Measurements from ENCODE around the gene PDGFD.

The PDGFD gene

DNA sequence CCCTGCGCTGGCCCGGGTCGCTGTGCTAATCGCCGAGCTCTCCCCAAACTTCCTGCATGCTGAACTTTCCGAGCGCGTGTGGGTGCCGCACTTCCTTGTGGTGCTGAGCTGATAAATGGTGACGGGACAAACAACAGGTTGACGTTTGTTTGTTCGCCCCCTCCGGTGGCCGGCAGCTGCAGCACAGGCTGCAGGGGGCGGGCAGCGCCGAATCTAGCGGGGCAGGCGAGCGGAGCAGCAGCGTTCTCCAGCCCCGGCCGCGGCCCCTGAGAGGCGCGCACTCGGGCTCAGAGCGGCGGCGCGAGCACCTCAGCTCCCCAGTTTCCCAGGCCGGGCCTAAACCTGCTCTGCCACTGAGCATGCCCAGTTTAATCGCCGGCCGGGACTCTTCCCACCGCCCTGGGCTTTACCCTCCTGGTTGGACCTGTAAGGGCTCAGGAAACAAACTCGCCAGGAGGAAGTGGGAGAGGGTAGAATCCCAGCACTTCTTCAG lies at the start of gene PDGFD:
TSS of gene PDGFD (minus strand) at position 120 of the 493 bp plus-strand sequence.
- no peak for DNase-seq

DNA sequence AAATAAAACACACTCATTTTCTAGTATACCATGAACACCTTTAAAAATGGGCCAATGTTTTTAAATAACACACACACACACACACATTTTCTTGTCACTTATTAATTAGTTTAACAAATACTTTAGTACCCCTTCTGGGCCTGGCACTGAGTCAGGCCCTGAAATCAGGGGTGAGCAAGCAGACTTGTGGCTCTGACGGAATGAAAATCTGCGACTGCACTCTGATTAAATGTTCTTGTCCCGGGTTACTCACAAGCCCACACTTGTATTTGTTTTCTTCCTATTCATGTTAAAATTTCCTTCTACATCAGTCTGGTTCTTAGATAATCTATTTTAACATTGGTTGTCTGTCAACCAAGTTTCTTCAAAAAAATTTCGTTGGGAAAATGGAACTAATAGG lies 43.0 kb upstream of the PDGFD start:
- DNase-seq = no peak

DNA sequence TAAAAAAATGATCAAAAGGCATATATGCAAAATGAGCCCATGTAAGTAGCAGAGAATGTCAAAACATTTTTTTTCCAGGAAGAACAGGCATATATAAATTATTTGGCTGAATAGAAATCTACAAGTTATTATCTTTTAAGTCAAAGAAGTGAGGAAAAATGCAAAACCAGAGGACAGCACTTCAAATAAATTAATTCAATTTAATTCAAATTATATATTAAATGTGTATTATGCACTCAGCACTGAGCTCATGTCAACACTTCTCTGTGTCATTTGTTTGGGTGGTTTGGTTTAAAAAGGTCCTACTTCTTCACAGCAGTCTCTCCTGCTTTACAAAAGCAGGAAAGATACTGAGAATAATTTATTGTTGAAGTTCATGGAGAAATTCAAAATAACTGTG lies 41.9 kb upstream of the PDGFD start:
- no peak for DNase-seq

DNA sequence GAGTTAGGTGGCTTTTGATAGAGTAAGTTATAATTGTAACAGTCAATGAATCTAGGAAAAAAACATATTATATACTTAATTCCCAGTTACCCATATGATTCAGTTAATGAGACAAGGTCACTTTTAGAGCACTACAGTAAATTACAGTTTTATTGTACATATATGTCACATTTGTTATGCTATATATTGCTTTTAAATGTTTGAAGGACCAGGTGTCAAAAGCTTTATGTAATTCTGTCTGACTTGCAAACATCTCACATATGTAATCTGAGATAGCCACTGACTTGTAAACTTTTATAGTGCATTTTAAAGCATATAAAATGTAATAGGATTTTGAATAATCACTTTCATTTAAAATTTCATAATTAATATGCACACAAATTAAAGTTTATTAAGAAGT lies 36.7 kb upstream of the PDGFD start:
- no peak for DNase-seq

DNA sequence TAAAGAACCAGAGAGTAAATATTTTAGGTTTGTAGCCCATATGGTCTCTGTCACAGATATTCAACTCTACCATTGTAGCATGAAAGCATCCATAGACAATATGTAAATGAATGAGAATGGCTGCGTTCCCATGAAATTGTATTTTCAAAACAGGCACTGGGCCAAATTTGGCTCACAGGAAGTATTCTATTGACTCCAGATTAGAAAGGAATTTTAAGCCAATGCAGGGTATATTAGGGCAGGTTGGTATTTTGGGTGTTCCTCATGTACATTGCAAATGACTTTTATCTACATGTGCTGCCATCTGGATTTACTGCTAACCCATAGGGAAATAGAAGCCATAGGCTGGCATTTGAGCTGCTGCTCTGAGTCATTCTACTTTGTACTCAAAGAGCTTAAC lies 35.1 kb upstream of the PDGFD start:
- no peak for DNase-seq

DNA sequence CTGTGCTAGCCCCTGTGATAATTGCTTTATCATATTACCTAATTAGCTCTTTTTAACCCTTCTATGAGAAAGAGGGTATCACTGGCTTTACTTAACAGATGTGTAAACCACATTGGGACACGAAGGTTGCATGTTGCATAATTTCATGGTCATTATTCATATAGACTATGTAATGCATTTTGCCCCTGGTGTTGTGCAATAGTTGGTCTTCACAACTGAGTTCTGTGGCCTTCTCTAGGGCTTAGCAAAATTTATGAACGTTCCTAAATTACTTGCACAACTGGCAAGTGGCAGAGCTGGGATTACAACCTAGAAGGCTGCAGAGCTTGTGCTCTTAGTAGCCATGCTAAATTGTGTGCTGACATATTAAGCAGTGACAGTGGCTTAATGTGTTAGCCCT lies 34.6 kb upstream of the PDGFD start:
- no peak for DNase-seq

DNA sequence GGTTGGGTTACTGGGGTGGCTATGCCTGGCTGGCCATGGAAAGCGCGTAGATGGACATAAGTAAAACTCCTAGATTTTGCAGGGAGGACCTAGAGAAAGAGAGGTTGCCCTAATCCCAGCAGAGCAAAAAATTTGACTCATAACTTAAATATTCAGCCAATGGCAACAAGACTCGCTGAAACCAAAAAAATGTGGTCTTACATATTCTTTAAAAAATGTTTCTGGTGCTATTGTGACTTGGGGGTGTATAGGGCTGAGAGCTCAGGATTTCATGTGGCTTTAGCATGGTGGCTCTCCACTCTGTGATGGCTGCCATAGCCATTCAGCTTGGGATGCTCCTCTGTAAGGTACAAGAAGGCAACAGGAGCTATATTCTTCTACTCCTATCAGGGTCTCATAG lies 27.2 kb upstream of the PDGFD start:
- DNase-seq = no peak

DNA sequence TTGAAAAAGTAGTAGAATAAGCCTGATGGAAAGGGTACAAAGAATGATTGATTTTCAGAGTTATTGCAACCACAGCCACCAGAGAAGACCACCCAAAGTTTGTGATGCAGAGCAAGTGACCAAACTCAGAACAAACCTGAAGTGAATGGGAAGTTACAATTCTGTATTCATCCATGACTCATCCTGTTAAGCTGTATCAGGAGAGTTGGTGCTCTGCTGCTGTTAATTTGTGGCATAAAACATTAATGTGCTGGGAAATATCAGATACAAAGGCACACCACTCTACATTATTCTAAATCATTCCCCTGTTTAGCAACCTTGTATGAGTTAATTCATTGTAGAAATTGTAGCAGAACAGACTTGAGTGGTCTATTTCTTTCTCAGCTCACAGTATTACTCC lies 19.6 kb upstream of the PDGFD start:
- DNase-seq = no peak

- DNase-seq = no peak
Measured at GRCh38 chr11:104175769-104176168, 11.8 kb upstream of the PDGFD start.

DNA sequence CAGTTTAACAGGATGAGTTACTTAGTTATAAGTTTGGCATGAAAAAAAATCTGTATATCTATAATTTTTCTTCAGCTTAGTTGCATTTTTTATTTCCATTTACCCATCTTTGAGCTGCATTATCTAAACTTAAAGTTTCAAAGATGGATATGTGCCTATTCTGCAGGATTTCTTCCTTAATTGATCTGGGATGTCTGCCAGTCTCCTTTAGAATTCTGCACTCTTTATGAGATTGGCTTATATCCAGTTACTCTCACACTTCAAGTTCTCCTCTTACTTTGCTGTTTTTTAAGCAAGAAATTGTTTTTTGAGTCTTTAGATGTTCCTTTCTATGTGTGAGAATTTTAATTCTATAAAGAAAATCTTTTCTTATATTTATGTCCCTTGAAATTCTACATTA lies 5.1 kb upstream of the PDGFD start:
- DNase-seq = no peak

- no peak for DNase-seq
Measured at GRCh38 chr11:104165014-104165413, 1.1 kb upstream of the PDGFD start.

DNA sequence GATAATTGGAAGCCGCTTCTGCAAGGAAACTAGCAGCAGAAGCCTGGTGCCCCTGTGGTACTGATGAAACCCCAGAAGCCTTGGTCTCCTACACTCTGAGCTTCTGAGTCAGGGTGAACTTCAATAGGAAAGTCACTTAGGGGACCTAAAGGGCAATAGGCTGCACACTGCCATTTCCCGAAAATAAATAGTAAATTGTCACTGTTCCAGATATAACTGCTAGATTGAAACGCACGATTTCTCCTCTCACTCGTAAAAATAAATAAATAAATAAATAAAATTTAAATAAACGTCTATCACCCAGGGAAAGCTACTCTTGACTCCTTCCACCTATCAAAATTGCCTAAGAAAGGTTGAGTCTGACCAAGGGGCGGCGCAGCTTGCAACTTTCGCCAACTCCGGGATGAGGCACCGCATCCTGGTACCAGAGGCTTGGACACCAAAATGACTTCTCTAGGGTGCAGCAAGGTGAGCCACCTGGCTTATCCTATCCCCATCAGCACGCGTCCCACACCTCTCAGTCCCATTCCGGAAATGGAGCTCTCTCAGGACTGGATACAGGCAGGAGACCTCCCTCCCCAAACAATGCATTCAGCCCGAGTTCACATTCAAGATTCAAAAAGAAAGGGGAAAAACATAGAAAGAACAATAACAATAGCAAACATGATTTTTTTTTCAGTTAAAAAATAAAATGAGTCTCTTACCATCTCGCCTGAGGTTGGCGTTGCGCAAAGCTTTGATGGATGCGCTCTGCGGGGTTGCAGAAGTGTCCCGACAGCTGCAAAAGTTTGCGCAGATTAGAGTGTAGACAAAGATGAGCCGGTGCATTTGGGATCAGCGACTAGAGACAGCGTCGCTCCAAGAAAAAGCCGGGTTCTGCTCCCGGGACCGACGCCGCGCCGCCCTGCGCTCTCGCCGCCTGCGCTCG lies 583 bp downstream of the PDGFD start:
- DNase-seq = no peak

- no peak for DNase-seq
Measured at GRCh38 chr11:104161751-104162450, 2.0 kb downstream of the PDGFD start.

DNA sequence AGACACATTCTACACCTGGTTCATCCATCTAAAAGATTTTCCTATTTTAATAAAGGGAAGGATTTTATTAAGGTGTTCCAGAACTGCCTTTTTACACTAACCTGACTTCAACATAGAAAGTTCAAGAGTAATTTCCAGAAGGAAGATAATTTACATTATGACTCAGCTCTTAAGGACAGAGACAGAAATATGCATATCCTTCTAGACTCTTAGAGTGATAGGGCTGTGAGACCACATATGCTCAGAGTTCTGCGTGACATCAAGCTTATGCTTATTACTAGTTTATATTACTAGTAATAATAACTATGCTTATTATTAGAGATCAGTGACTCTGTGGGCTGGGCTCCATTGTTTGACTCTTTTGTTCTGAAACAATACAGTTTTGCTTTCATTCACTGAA lies 4.6 kb downstream of the PDGFD start:
- no peak for DNase-seq

- no peak for DNase-seq
Measured at GRCh38 chr11:104155375-104155774, 8.6 kb downstream of the PDGFD start.

DNA sequence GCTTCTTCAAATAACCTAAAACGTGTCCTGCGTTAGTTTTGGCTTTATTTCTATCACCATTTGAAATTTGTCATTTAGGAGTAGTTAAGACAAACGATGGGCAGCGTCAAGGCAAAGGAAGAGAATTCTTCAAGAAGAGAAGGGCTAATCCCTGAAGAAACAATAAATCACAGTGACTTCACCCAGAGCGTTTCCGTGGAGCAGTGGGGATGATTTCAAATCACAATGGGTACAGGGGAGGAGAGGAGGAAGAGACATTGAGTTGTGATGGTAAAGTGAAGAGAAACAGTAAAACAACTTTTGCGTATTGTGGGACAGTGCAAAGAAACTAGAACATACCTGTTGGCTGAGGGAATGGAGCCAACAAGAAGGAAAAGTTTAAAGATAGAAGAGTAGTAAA lies 9.7 kb downstream of the PDGFD start:
- DNase-seq = no peak

GRCh38 chr11:104152941-104153505 lies 10.9 kb downstream of the PDGFD start:
- no peak for DNase-seq

GRCh38 chr11:104151404-104152204 lies 12.3 kb downstream of the PDGFD start:
- no peak for DNase-seq

DNA sequence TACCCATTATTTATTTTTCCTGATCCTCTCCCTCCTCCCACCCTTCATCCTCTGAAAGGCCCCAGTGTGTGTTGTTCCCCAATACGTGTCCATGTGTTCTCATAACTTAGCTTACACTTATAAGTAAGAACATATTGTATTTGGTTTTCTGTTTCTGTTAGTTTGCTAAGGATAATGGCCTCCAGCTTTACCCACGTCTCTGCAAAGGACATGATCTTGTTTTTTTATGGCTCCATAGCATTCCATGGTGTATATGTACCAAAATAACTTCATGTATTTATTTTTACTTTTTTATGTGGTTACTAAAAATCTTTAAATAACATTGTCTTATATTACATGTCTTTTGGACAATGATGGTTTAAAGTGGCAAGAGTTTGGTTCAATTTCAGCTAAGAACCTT lies 15.2 kb downstream of the PDGFD start:
- no peak for DNase-seq

DNA sequence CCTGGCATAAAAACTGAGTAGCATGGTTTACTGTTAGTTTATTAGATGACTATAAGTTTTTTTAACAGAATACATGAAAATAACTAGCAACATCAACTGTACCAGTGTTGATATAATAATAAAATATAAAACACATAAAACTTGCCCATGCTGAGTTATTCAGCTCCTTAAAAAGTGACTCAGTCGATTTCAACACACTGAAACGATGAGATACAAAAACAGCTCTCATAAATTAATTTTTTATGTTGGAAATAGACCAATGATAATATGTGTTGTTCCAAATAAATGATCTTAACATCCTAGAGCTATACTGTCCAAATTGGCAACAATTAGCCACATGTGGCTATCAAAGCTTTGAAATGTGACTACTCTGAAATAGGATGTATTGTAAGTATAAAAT lies 15.9 kb downstream of the PDGFD start:
- DNase-seq = no peak

GRCh38 chr11:104146943-104147342 lies 17.0 kb downstream of the PDGFD start:
- DNase-seq = no peak

GRCh38 chr11:104146421-104146820 lies 17.5 kb downstream of the PDGFD start:
- DNase-seq = no peak

DNA sequence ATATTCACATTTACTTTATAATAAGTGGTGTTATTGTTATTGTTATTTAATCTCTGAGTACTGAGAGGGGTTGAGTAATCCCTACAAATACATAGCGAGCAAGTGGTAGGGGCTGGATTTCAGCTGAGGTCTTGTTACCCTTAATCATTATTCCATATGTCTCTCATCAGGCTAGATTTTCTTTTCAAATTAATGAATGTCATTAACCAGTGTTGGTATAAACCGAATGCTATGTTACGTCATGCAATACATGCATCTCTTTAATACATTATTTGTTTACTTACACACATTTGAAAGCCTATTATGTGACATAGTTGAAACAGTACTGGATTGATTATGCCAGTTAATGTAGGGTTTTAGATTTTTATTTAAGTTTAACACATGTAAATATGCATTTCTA lies 18.9 kb downstream of the PDGFD start:
- no peak for DNase-seq

All from stimulated activated CD4-positive, alpha-beta T cell treated with anti-CD3 and anti-CD28 coated beads, Interleukin-1b, Interleukin-23, amount 100 ng/mL, for 48 hours (primary cell).